Measurements from ENCODE around the gene PSEN1. TPM values are rescaled to one million over a fixed set of nuclear protein-coding genes. Genes with fewer than 3 reads are reported as not detected.
A peak's percentile ranks its signal among the peaks of the same experiment; 100 is the strongest.

Gene PSEN1
- total and polyA plus RNA-seq, 9 donors, result 21.7 to 73.1 (median 44.0) TPM

DNA sequence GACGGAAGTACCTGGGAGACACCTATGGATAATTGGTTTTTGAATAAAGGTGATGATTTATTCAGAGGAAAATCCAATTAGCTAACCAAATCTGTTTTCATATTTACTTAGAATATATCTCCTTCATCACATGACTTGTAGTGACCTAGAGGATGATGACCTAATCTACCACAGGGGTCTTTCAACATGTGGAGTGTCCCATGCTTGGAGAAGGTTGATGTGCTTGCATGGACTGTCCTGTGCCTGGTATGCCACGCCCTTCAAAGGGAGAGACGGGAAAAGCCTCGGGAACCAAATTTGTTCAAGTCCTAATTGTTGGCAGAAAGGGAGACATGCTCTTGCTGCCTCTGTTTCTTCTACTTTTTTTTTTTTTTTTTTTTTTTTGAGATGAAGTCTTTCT, 89.2 kb downstream of the PSEN1 start:
- no peaks in the 10 kb centered on the region for H3K36me3 ChIP-seq
- intact Hi-C loops (cut with DNase I), result no loop called here
- H3K4me1 ChIP-seq (ENCODE audit: insufficient read depth), result peaks cover 15% of the 10 kb centered on the region
- H3K27me3 ChIP-seq, result no peaks in the 10 kb centered on the region
- H3K4me3 ChIP-seq, result no peak overlapping the region
- DNase-seq, result no peak
- TF ChIP-seq EP300 (IDR thresholded peaks at IDR 0.05) (no peak), POLR2A (IDR thresholded peaks at IDR 0.05) (no peak)
- TF ChIP-seq, protein P1, sequence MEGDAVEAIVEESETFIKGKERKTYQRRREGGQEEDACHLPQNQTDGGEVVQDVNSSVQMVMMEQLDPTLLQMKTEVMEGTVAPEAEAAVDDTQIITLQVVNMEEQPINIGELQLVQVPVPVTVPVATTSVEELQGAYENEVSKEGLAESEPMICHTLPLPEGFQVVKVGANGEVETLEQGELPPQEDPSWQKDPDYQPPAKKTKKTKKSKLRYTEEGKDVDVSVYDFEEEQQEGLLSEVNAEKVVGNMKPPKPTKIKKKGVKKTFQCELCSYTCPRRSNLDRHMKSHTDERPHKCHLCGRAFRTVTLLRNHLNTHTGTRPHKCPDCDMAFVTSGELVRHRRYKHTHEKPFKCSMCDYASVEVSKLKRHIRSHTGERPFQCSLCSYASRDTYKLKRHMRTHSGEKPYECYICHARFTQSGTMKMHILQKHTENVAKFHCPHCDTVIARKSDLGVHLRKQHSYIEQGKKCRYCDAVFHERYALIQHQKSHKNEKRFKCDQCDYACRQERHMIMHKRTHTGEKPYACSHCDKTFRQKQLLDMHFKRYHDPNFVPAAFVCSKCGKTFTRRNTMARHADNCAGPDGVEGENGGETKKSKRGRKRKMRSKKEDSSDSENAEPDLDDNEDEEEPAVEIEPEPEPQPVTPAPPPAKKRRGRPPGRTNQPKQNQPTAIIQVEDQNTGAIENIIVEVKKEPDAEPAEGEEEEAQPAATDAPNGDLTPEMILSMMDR (IDR thresholded peaks at IDR 0.05), result no peak
- no peaks in the 10 kb centered on the region for H3K9me3 ChIP-seq
- 79 to 95% (median 87%) methylated on average over 4 of the region's 4 CpGs for WGBS, 3 donors
- H3K27ac ChIP-seq, result no peak overlapping the region

DNA sequence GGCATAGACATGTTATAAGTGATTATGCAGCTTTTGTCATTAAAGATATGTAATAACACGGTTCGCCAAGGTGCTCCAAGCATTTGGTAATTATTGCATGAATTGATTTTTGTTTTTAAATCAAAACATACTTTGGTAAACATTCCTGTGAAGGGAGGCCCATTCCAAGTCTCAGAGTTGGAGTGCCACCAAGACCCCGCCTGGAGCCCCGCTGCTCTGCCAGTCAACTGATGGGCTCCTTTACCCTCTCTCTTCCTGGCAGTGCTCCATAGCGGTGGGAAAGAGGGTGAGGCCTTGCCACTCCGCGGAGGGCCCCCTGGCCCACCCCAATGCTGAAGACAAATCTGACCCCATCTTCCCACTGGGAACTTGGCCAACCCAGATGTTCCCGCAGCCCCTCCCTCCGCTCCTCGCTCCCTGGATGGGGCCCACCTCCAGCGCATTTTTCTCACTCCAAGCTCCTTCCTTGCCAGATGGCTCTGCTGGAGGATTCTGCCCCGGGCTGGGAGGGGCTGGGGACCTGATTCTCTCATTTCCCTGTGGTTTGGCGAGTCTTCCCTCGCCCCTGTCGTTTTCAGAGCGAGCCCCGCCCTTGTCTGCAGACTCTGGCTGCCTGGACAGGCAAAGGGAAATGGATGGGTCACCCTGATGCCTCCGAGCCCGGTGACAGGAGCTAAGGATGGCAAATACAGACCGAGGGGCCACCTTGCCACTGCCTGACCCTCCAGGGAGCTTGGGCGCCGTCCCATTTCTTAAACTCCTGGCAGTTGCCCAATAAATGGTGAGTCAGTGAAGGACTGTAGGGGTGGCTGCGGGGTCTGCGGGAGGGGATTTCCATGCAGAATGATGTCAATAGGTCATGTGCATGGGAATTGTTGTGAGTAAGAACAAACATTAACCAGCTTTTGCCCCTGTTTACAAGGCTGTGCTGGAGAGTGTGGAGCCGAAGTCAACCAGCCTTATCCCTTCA, 91.8 kb downstream of the PSEN1 start:
- peak; percentile 74 to 85 (median 80) for DNase-seq
- intact Hi-C loops (cut with DNase I), result no loop called here
- TF ChIP-seq EP300 (IDR thresholded peaks at IDR 0.05), result no peak
- TF ChIP-seq, protein P1 (IDR thresholded peaks at IDR 0.05), result no peak
- no peak for TF ChIP-seq POLR2A (IDR thresholded peaks at IDR 0.05)
- no peaks in the 10 kb centered on the region for H3K27me3 ChIP-seq
- H3K27ac ChIP-seq, result peak overlapping the region in 1 of 2 donors; percentile 49
- 10 to 12% (median 10%) methylated on average over 25 of the region's 25 CpGs for WGBS, 3 donors
- H3K4me3 ChIP-seq, result peak overlapping the region; percentile 9
- no peaks in the 10 kb centered on the region for H3K36me3 ChIP-seq
- H3K9me3 ChIP-seq, result no peaks in the 10 kb centered on the region
- H3K4me1 ChIP-seq (ENCODE audit: insufficient read depth), result peaks cover 15% of the 10 kb centered on the region

DNA sequence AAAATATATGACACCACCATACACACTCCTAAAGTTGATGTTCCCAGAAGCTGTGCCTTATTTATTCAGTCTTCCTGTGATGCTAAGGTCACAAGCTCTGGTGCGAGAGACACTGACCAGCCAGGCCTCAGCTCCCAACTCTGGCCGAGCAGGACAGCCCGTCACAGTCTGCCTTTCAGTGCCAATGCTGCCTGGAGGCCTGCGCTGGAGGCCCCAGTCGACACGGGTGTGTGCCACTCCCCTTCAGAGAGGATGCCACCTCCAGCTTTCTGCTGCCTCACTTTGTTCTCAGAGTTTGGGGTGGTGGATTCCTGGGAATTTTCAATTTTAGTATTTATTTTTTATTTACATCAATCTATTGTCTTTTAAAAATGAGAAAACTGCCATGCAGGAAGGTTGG, 93.7 kb downstream of the PSEN1 start:
- H3K4me1 ChIP-seq (ENCODE audit: insufficient read depth), result peaks cover 19% of the 10 kb centered on the region
- intact Hi-C loops (cut with DNase I), result loop anchor here in 1 of 4 donors (10.0 kb wide), 1 partner anchor 45 kb away; no protein-coding TSS in a partner anchor
- WGBS, 3 donors, result 91 to 98% (median 96%) methylated on average over 6 of the region's 6 CpGs
- TF ChIP-seq EP300 (IDR thresholded peaks at IDR 0.05), result no peak
- no peak for TF ChIP-seq POLR2A (IDR thresholded peaks at IDR 0.05)
- TF ChIP-seq, protein P1 (IDR thresholded peaks at IDR 0.05), result no peak
- no peaks in the 10 kb centered on the region for H3K36me3 ChIP-seq
- no peaks in the 10 kb centered on the region for H3K27me3 ChIP-seq
- no peak overlapping the region for H3K4me3 ChIP-seq
- no peak for DNase-seq
- no peak overlapping the region for H3K27ac ChIP-seq
- no peaks in the 10 kb centered on the region for H3K9me3 ChIP-seq

DNA sequence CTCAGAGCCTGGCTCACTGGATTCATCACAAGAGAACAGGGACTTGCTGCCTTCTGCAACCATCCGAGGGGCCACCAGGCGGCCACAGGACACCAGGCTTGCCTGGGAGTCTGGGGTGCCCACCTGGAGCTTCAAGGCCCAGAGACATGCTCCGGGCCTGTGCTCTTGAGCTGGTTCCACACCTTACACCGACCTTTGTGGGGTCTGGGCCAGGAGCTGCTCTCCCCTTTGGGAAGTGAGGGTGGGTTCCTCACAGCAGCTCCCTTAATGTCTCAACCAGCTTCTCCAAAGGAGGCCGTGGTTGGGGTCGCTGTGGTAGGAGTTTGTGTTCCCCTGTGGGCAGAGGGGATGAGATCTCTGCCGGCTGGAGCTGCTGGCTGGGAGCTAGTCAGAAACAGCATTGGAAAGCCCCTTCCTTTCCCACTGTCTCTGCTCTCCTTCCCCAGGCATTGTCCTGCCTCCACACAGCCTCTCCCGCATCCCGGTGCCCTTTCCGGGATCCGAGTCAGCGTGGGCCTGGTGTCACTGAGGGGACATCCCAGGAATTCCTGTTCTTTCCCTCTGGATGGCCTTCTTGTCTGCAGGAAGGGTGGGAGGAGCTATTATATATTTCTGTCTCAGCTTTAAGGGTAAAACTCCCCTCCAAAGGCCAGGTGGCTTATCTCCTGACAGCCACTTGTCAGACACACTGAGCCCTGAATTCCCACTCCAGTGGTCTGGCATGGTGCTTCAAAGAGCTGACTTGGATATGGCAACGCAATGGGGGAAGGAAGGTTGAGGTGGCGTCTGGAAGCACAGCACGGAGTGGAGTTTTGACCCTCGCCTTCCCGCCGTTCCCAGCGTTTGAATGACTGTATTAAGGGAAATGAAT, 95.9 kb downstream of the PSEN1 start:
- TF ChIP-seq POLR2A (IDR thresholded peaks at IDR 0.05) (no peak), EP300 (IDR thresholded peaks at IDR 0.05) (no peak)
- TF ChIP-seq, protein P1 (IDR thresholded peaks at IDR 0.05), result no peak
- 44 to 46% (median 44%) methylated on average over 19 of the region's 19 CpGs for WGBS, 3 donors
- no peak overlapping the region for H3K4me3 ChIP-seq
- no peak overlapping the region for H3K27ac ChIP-seq
- peak in 1 of 5 donors; percentile 35 for DNase-seq
- H3K36me3 ChIP-seq, result no peaks in the 10 kb centered on the region
- peaks cover 27% of the 10 kb centered on the region for H3K4me1 ChIP-seq (ENCODE audit: insufficient read depth)
- no peaks in the 10 kb centered on the region for H3K9me3 ChIP-seq
- H3K27me3 ChIP-seq, result no peaks in the 10 kb centered on the region
- intact Hi-C loops (cut with DNase I), result loop anchor here in 1 of 4 donors (10.0 kb wide), 1 partner anchor 47 kb away; no protein-coding TSS in a partner anchor

All from ovary (tissue), 9 donors.